HCT116 (cell line): ENCODE measurements around the gene SH3PXD2A. TPM values are rescaled to one million over a fixed set of nuclear protein-coding genes. Genes with fewer than 3 reads are reported as not detected.

Experiments used
- ATAC-seq: fragments of 200-7000 bp; cut with Tn5 transposase; 2 replicates; pipeline ENCODE4 v1.9.1; 2020; ENCODE audit warnings: mild to moderate bottlenecking, moderate library complexity
- BruUV-seq: library from RNA; stranded (reverse); fragments of 400-500 nt; replicated peaks from 2 replicates; lab custom pipeline; 2021; lab: Mats Ljungman, UMichigan
- CTCF ChIA-PET: fragments of 300-600 bp; sonication (Branson Sonifier 250); formaldehyde crosslinking; loops from one replicate; lab custom pipeline; 2021; ENCODE audit warnings: antibody characterized with exemption; lab: Charles Lee
- POLR2A ChIA-PET: fragments of 300-600, 350-600 bp; sonication (Branson Sonifier 250); formaldehyde crosslinking; loops from one replicate; lab custom pipeline; 2021; ENCODE audit warnings: antibody characterized with exemption; lab: Charles Lee
- RAD21 ChIA-PET, 2 experiments: fragments of 300-600 bp; sonication (Branson Sonifier 250); formaldehyde crosslinking; loops; one replicate each; lab custom pipeline; 2023; ENCODE audit warnings: low total read pairs in 2 of 2; ENCODE audit not compliant: uncharacterized antibody in 2 of 2, unreplicated experiment in 2 of 2, low non-redundant PET in 1 of 2; lab: Charles Lee
- DNase-seq: peaks from one replicate; pipeline ENCODE4 v3.0.0-alpha.2; 2010; ENCODE audit warnings: low read depth, low spot score
- H2AFZ ChIP-seq: fragments of 200-600 bp; shearing (Covaris generic), sonication (generic); 2 replicates; pipeline ENCODE4 v1.6.1; 2017; ENCODE audit warnings: low read depth, mixed run types, mixed read lengths, antibody characterized with exemption, low read length; ENCODE audit not compliant: poor library complexity, severe bottlenecking
- H3K27ac ChIP-seq: 2 replicates; pipeline ENCODE4 v1.5.1; 2012; ENCODE audit warnings: low read depth, low read length
- H3K27me3 ChIP-seq: fragments of 200-600 bp; sonication (generic); 2 replicates; pipeline ENCODE4 v1.6.1; 2016; ENCODE audit warnings: mixed run types, low read length, mixed read lengths; ENCODE audit not compliant: insufficient read depth
- H3K36me3 ChIP-seq, 2 experiments: fragments of 200-500 bp in 1 of 2; fragments of 200-600 bp in 1 of 2; sonication (Bioruptor generic) in 1 of 2; sonication (generic) in 1 of 2; 2 replicates each; pipeline versions ENCODE4 v1.5.1 to v1.6.1; 2014 to 2016; ENCODE audit warnings: low read length in 2 of 2, inconsistent platforms in 1 of 2, mixed read lengths in 1 of 2, mixed run types in 1 of 2; ENCODE audit not compliant: insufficient read depth in 2 of 2, control insufficient read depth in 1 of 2
- H3K4me1 ChIP-seq, 2 experiments: fragments of 200-600 bp in 1 of 2; sonication (generic) in 1 of 2; 2 replicates each; pipeline versions ENCODE4 v1.5.1 to v1.6.1; 2012 to 2017; ENCODE audit warnings: low read length in 2 of 2, inconsistent platforms in 1 of 2, mild to moderate bottlenecking in 1 of 2, mixed read lengths in 1 of 2, mixed run types in 1 of 2, moderate library complexity in 1 of 2; ENCODE audit not compliant: insufficient read depth in 2 of 2, control insufficient read depth in 1 of 2
- H3K4me2 ChIP-seq: fragments of 200-600 bp; sonication (generic); 2 replicates; pipeline ENCODE4 v1.6.1; 2017; ENCODE audit warnings: mixed run types, low read length, mixed read lengths
- H3K4me3 ChIP-seq, 2 experiments: fragments of 200-600 bp in 1 of 2; sonication (generic) in 1 of 2; replicated peaks in 1 of 2; 2 replicates each; pipeline ENCODE4 v1.5.1; 2011 to 2016; ENCODE audit warnings: low read length in 2 of 2, control low read depth in 1 of 2, low read depth in 1 of 2, mild to moderate bottlenecking in 1 of 2, mixed read lengths in 1 of 2, mixed run types in 1 of 2
- H3K79me2 ChIP-seq: fragments of 200-600 bp; sonication (generic); 2 replicates; pipeline ENCODE4 v1.6.1; 2017; ENCODE audit warnings: mild to moderate bottlenecking, mixed run types, low read length, moderate library complexity, mixed read lengths; ENCODE audit not compliant: insufficient read depth
- H3K9ac ChIP-seq: fragments of 200-600 bp; sonication (generic); 2 replicates; pipeline ENCODE4 v1.6.1; 2016; ENCODE audit warnings: low read length, mixed read lengths
- H3K9me2 ChIP-seq: fragments of 200-600 bp; sonication (generic), shearing (Covaris generic); 2 replicates; pipeline ENCODE4 v1.6.1; 2017; ENCODE audit warnings: mixed run types, mild to moderate bottlenecking, moderate library complexity; ENCODE audit not compliant: insufficient read depth
- H3K9me3 ChIP-seq, 2 experiments: fragments of 200-500 bp in 1 of 2; fragments of 200-600 bp in 1 of 2; sonication (Bioruptor generic) in 1 of 2; sonication (generic) in 1 of 2; 2 replicates each; pipeline ENCODE4 v1.6.1; 2014 to 2017; ENCODE audit warnings: low read length in 2 of 2, mixed read lengths in 2 of 2, inconsistent platforms in 1 of 2, low read depth in 1 of 2, mild to moderate bottlenecking in 1 of 2, mixed run types in 1 of 2, moderate library complexity in 1 of 2; ENCODE audit not compliant: control insufficient read depth in 1 of 2, insufficient read depth in 1 of 2
- H4K20me1 ChIP-seq: fragments of 200-600 bp; sonication (generic), shearing (Covaris generic); 2 replicates; pipeline ENCODE4 v1.6.1; 2017; ENCODE audit warnings: mixed run types, mild to moderate bottlenecking, moderate library complexity; ENCODE audit not compliant: insufficient read depth
- EGR1 ChIP-seq: IDR thresholded peaks from 2 replicates; pipeline ENCODE4 v1.6.1; 2012; ENCODE audit warnings: low read depth
- ELF1 ChIP-seq: IDR thresholded peaks from 2 replicates; pipeline ENCODE4 v1.6.1; 2012; ENCODE audit warnings: low read depth, borderline replicate concordance
- EZH2 ChIP-seq: fragments of 200-600 bp; sonication (generic); IDR thresholded peaks from 2 replicates; pipeline ENCODE4 v1.6.1; 2017; ENCODE audit warnings: antibody characterized with exemption, mixed run types
- JUND ChIP-seq: IDR thresholded peaks from 2 replicates; pipeline ENCODE4 v1.6.1; 2012
- SRF ChIP-seq: IDR thresholded peaks from 2 replicates; pipeline ENCODE4 v1.6.1; 2012; ENCODE audit warnings: low read depth
- YY1 ChIP-seq: IDR thresholded peaks from 2 replicates; pipeline ENCODE4 v1.6.1; 2011; ENCODE audit warnings: low read length, low read depth, moderate library complexity, mild to moderate bottlenecking; ENCODE audit not compliant: insufficient replicate concordance; ENCODE audit errors: extremely low read depth
- ZFX ChIP-seq: fragments of 450-650 bp; IDR thresholded peaks from 2 replicates; pipeline ENCODE4 v1.6.1; 2017
- intact Hi-C: fragments of 100-400 bp; cut with micrococcal nuclease; formaldehyde crosslinking; loops from 2 replicates; pipeline ENCODE4 v1.10.0; 2022
- total RNA-seq: library from RNA; stranded (reverse); gene quantifications from one replicate; pipeline ENCODE4 v1.2.1, GENCODE V29; 2021; ENCODE audit not compliant: unreplicated experiment
- TF ChIP-seq, protein P1 (sequence below), 3 experiments: fragments of 200-600 bp in 1 of 3; sonication (generic) in 1 of 3; IDR thresholded peaks in 2 of 3; conservative IDR thresholded peaks in 1 of 3; 2 replicates each; pipeline ENCODE4 v1.5.1; 2012 to 2017; ENCODE audit warnings: low read depth in 2 of 3, low read length in 2 of 3, antibody characterized with exemption in 1 of 3, borderline replicate concordance in 1 of 3, control low read depth in 1 of 3, mild to moderate bottlenecking in 1 of 3, mixed read lengths in 1 of 3, mixed run types in 1 of 3, moderate library complexity in 1 of 3; ENCODE audit not compliant: insufficient read depth in 1 of 3
- TF ChIP-seq, protein P2 (sequence below): IDR thresholded peaks from 2 replicates; pipeline ENCODE4 v1.6.1; 2012

The SH3PXD2A gene
- total RNA-seq, 1 experiment from 2014 or later: 8.7 TPM

DNA sequence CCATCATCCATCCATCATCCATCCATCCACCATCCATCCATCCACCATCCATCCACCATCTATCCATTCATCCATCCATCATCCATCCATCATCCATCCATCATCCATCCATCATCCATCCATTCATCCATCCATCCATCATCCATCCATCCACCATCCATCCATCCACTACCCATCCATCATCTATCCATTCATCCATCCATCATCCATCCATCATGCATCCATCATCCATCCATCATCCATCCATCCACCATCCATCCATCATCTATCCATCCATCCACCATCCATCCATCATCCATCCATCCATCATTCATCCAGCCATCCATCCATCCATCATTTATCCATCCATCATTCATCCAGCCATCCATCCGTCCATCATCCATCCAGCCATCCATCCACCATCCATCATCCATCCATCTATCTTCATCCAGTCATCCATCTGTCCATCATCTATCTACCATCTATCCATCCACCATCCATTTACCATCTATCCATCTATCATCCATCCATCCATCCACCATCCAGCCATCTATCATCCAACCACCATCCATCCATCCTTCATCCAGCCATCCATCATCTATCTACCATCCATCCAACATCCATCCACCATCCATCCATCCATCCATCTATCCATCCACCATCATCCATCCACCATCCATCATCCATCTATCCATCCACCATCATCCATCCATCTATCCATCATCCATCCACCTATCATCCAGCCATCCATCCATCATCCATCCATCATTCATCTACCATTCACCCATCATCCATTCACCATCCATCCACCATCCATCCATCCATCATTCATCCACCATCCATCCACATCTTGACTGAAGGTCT, 153.8 kb downstream of the SH3PXD2A start:
- no TSS peak for BruUV-seq
- POLR2A ChIA-PET: no interaction called here
- Histone ChIP-seq H3K4me1 (peaks cover 13 to 16% of the 10 kb centered on the region in 2 experiments), H3K36me3 (no peaks in the 10 kb centered on the region), H3K4me2 (no peak overlapping the region), H3K9me2 (no peaks in the 10 kb centered on the region), H3K9ac (no peak overlapping the region), H4K20me1 (no peaks in the 10 kb centered on the region), H3K27me3 (no peaks in the 10 kb centered on the region)
- no peak for ATAC-seq
- no peak for DNase-seq
- TF ChIP-seq ZFX: no peak
- TF ChIP-seq, protein P1, sequence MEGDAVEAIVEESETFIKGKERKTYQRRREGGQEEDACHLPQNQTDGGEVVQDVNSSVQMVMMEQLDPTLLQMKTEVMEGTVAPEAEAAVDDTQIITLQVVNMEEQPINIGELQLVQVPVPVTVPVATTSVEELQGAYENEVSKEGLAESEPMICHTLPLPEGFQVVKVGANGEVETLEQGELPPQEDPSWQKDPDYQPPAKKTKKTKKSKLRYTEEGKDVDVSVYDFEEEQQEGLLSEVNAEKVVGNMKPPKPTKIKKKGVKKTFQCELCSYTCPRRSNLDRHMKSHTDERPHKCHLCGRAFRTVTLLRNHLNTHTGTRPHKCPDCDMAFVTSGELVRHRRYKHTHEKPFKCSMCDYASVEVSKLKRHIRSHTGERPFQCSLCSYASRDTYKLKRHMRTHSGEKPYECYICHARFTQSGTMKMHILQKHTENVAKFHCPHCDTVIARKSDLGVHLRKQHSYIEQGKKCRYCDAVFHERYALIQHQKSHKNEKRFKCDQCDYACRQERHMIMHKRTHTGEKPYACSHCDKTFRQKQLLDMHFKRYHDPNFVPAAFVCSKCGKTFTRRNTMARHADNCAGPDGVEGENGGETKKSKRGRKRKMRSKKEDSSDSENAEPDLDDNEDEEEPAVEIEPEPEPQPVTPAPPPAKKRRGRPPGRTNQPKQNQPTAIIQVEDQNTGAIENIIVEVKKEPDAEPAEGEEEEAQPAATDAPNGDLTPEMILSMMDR (IDR thresholded peaks at IDR 0.05 in 2 of 3, conservative IDR thresholded peaks at IDR 0.05 in 1 of 3; ENCODE audit: borderline replicate concordance in 1 of 3, insufficient read depth in 1 of 3, low read depth in 2 of 3, low read length in 2 of 3): no peak
- no peak for TF ChIP-seq YY1
- TF ChIP-seq ELF1: no peak
- TF ChIP-seq EZH2: no peak
- TF ChIP-seq, protein P2, sequence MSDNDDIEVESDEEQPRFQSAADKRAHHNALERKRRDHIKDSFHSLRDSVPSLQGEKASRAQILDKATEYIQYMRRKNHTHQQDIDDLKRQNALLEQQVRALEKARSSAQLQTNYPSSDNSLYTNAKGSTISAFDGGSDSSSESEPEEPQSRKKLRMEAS: no peak
- TF ChIP-seq EGR1: no peak
- no peak for TF ChIP-seq JUND
- no peak for TF ChIP-seq SRF
- TF ChIP-seq, all 23 proteins: peak for 0
- Histone ChIP-seq H3K79me2 (no peaks in the 10 kb centered on the region), H3K9me3 (no peaks in the 10 kb centered on the region), H3K4me3 (no peak overlapping the region), H3K27ac (no peak overlapping the region), H2AFZ (no peak overlapping the region)
- RAD21 ChIA-PET: interaction anchor here in 1 of 2 experiments (1.1 kb wide), 1 partner anchor 11 kb away, joined by 3 read pairs; no protein-coding TSS in a partner anchor
- intact Hi-C loops: no loop called here
- CTCF ChIA-PET: no interaction called here
